HL-60/S4 treated with retinoic acid at 250 ng/mL for 4 days and 3 days (cell line): ENCODE results near the gene CSMD2.

Source experiments
- in situ Hi-C: fragments of 300-500 bp; cut with MboI; formaldehyde crosslinking; loops from 2 replicates; pipeline ENCODE4 v1.7.0; 2022; ENCODE audit warnings: low sequenced_read_pairs

The CSMD2 gene

DNA sequence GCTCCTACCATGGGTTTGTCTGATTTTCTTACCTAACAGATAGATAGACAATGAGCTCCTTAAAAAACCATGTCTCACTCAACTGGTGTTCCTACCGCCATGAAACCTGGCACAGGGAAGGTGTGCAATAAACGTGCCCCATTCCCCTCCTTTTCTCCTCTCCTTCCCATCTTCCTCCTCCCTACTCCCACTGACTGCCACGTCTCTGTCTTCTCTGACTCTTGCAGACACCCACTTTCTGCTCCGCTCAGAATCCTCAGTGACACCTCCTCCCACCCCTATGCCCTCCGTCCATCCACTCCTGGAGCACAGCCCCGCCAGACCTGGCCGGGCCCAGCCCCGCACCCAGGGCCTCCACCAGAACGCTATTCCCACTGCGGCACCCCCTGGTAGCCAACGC is 248.2 kb downstream of the CSMD2 start:
- in situ Hi-C loops = no loop called here

DNA sequence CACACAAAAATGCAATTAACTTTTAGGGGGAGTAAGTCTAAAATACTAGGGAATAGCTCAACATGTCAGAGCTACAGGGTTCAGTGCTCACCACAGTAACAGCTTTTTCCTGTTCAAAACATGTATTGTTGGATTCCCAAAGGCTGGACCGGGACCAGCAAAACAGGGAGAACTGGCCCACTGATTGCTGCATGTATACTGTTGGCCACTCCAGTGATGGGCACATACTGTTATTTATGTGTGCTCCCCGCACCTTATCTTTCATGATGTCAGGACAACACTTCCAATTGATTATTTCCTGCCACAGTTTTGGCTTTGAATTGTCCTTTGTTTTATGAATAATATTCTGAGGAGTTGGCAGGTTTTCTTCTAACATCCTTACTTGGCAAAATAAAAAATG is 250.5 kb downstream of the CSMD2 start:
- in situ Hi-C loops = no loop called here

DNA sequence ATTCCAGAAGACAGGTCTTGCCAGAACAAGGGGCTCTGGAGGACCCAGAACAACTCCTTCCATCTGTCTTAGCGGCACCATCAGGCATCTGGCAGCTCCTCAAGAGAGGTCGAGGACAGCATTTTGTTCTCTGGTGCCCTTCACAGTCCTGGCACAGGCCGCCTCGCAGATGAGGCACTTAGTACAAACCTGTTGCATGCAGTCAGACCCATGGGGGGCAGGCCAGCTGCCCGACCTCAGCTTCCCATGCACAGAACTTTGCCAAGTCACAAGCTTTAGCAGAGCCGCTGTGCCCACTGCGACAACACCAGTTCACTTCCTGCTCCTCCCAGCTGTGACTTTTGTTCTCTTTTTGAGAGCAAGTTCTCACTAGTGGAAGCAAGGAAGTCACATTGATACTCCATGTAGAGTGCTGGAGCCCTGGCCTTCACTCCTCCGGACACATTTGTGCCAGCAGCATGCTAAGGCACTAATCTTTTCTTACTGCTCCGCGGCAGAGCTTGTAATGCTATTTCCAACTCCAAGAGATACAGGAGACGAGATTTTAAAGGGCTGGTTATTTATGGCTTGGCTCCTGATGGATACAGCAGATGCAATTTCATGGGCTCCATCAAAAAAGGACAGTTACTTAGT is 256.6 kb downstream of the CSMD2 start:
- in situ Hi-C loops = no loop called here

DNA sequence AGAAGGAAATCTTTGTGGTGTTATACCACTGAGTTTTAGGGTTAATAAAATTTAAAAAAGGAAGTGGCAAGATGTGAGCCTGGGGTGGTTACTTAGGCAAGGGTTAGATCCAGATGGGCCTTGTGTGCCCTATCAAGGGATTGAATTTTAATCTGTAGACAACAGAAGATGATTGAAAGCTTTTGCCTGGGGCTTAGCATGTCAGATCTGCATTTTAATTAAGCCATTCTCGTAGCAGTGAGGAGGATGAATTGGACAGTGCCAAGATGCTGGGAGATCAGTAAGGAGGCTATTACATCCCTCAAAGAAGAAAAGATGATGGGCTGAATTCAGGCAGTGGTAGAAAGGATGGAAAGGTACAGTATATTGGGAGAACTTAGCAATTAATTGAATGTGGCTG is 258.9 kb downstream of the CSMD2 start:
- in situ Hi-C loops = no loop called here

DNA sequence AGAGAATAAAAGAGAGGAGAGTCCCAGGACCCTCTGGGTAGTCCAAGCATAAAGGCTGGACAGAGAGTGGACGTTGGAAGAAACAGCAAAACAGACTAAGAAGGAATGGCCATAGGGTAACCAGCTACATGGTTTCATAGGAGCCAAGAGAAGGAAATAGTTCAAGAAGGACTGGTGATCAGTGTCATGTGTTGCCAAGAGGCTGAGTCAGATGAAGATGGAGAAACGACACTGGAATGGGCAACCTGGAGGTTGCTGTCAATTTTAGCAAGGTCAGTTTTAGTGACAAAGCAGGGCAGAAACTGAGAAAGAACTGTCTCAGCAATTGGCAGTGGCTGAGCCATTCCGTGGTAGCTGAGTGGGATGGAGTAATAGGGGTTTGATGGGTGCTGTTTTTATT is 259.8 kb downstream of the CSMD2 start:
- in situ Hi-C loops = no loop called here

DNA sequence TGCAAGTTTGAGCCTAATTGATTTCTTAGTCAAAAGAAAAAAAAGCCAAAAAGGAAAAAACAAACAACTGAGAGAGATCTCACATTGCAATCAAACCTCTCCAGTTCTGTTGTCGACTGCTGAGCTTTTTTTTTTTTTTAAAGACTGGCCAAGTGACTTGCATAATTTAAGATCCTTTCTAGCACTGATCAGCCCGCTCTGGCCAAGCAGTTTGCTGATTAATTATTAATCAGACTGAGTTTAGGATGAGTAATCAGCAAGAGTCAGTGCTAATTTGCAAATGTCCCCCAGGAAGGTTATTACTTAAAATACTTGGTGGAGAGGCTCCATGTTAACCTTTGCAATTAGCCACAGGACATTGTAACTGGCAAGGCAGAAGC is 261.8 kb downstream of the CSMD2 start:
- in situ Hi-C loops = no loop called here

DNA sequence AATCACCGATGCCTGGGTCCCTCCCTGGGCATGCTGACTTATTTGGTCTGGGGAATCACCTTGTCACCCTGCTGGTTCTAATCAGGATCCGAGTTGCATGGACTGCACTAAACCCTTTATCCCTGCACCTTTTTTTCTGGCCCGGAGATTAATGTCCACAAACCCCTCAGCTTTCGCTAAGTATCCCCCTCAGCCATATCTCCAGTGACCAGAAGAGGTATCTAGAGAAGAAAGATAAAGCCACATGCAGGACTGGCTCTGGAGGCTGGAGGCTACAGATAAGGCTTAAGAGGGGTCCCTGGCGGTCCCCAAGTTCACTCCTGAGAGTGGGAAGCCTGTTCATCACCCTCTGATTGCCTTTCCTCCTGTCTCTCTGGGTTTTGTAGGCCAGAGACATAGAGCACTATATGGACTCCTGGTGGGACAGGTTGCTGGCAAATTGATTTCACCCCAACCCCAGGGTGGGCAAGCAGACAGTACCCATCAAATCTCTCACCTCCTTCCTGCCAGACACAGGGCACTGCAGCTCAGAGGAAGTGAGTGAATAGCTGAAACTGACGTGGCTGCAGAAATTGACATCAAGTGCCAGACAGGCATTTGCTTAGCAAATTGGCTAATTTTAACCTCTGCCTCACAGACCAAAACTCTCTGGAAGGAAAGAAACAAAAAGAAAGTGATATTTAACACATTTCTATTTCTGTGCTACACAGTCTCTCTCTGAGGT is 262.4 kb downstream of the CSMD2 start:
- in situ Hi-C loops = no loop called here

DNA sequence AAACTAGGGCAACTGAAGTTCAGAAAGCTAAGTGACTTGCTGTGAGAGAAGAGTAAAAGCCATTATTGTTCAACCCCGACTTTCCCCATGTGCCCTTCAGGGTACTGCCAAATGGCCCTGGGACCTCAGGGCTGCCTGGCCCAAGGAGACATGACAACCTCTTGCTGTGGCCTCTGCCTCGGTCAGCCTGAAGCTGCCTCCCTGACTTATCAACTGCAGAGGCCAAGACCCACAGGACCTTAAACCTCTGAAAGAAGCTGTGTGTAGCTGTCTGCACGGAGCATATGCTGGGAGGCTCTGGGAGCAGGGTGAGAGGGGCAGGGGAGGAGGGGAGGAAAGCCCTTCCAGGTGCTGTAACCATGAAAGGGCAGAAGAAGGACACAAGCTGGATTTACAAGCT is 265.3 kb downstream of the CSMD2 start:
- in situ Hi-C loops = no loop called here

DNA sequence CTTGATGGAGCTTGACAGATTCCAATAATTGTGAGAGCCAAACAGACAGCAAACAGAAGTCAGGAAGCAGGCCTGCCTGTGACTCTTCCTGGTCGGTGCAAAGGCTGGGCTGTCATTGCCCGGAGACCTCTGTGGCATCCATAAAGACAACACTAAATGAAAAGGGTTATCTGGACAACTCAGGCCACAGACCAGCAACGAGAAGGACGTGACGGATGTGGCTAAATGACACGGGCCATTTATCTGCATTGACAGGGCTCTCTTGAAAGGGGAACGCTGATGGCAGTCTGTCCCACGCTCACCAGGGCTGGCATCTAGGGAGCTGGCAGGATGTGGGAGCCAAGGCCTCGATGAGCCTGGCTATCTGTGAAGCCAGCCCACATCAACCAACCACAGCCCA is 266.1 kb downstream of the CSMD2 start:
- in situ Hi-C loops = no loop called here

DNA sequence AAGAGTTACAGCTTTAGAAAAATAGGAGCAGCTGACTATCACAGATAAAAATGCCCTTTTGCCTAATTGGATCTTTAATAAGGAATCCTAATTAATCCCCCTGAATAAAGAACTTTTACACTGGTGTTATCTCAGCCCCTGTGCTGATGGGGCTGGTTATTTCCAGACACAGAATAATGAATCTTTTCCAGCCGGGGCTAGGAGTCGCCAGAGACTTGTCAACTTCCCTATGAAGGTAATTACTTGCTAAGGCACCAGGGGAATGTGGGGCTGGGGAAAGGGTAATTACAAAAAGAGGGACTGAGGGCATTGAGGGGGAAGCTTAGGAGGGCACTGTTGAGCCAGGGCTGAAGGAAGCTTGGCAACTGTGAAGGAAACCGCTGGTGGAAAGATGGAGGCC is 266.6 kb downstream of the CSMD2 start:
- in situ Hi-C loops = no loop called here

DNA sequence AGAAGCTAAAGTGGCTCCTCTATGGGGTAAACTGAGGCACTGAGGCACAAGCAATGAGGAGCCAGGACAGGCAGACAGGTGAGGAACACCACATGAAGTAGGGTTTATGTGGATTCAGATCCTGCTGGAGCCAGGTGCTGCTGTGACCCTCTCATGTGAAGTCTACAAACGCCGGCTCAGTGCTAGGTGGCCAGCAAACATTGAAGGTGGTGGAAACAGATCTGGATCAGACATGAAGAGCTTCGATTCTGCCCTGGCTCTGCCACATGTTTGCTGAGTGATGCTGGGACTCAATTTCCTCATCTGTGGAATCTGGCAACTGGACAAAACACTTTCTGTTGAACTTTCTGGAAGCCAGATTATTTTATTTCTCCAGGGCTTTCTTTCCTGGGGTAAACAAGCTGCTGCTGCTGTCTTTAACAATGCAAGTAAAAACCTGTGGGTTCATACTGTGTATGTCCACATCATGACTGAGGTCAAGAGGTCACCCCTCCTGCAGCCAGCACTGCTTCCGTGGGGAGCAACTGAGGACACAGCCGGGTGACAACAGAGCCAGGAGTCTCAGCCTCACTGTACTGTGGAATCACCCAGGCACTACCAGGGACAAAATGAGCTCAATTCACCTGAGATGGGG is 267.8 kb downstream of the CSMD2 start:
- in situ Hi-C loops = no loop called here

DNA sequence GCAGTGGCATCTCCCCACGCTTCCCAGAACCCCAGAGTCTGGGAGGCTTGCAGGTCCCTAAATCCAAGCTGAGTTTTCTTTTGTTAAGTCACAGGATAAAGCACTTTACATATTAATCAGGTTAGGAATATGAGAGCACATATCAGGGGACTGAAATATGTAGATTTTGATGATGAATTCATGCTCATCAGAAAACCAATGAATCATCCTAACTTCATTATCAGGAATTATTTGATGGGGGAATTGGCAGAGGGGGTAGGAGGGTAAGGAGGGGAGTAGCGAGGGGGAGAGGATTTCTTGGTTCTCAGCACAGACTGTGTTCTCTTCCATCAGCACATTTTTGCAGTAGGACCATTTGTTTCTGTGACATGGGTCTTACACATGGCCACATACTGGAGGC is 269.1 kb downstream of the CSMD2 start:
- in situ Hi-C loops = no loop called here

DNA sequence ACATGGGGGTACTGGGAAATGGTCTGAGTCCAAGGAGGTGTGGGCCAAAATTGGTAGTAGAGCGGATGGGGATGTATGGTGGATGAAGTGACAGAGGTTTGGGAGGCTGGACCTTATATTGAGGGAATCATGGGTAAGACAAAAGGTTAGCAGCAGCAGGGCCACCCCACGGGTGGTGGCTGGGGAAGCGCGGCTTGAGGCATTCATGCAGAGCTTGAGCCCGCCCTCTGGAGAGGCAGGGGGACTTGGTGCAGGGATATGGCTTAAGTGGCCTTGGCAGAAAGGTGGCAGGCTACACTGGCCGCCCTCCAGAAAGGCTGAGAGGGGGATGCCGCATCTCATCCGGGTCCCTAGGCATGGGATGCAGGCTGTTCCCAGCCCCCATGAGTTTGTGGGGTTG is 269.6 kb downstream of the CSMD2 start:
- in situ Hi-C loops = no loop called here

DNA sequence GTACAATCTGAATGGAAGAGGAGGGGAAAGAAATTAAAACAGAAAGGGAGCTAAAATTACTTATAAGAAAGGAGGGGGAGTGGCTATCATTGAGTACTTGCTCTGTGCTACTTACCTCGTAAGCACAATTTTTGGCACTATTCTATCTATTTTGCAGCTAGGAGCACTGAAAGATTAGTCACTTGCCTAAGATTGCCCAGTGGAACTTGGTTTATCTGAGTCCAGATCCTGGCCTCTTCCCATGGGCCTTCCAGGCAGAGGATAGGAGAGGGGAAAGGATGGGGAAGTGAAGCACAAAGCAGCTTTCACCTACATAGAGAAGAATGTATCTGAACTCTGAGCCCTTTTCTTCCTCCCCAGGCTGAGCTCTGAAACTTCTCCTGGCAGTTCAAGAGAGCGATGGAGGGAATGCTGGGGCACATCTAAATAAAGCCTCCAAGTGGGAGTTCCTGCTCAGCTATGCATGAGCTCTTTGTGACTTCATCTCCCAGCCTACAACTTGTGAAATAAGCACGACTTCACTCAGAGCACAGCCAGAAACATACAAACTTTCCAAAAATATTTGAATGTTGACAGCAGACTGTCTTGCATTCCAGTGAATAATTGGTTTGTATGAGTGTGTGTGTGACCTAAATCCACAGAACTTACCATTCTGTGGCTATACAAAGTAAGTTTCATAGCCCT is 271.7 kb downstream of the CSMD2 start:
- in situ Hi-C loops = no loop called here

DNA sequence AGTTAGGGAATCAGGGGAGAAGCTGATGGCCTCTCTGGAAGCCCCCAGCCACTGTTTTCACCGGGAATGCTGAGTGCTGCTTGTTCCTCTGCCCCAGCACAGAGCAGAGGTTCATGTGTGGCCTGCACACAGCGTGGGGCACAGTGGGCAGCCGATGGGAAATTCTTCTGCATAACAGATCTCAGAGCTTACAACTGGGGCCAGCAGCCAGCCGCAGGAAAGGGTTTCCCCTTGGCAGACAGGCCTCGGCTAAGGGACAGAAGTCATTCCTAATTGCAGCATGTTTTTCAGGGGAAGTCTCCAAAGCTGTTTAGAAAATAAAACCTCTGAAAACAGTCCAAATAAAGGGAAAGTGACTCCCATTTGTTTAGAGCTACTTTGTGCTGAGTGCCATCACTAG is 278.5 kb downstream of the CSMD2 start:
- in situ Hi-C loops = no loop called here

DNA sequence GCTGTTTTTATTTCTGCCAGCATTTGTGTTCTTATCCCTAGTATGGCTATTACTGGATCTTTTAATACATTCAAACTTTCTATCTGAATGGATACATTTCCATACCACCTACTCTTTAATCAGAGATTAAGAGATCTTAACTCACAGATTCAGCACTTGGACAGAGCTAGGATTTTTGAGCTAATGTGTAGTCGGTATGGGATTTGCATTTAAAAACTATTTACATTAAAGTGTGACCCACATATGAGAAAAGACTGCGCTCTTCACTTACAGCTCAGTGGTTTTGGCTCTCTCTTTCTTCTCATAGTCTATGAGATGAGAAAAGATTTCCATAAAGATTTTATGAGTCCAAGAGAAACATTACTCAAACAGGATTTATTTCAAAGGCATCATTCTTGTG is 284.7 kb downstream of the CSMD2 start:
- in situ Hi-C loops = no loop called here

DNA sequence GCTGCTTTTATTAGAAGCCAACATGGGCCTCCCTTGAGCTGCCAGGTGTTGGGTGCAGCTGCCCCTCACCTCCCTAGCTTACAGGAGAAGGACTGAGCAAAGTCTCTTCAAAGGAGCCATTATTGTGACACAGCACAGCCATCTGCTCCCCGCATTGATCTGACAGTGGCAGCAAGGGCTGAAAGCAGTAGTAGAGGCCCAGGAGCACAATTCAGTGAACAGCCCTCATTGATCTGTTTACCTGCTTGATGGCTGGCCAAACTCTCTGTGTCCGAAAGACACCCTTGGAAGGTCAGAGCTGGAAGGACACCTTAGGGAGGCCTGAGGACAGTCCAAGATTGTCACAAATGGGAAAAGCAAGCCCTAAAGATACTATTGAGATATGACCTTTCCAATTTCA is 286.6 kb downstream of the CSMD2 start:
- in situ Hi-C loops = no loop called here

DNA sequence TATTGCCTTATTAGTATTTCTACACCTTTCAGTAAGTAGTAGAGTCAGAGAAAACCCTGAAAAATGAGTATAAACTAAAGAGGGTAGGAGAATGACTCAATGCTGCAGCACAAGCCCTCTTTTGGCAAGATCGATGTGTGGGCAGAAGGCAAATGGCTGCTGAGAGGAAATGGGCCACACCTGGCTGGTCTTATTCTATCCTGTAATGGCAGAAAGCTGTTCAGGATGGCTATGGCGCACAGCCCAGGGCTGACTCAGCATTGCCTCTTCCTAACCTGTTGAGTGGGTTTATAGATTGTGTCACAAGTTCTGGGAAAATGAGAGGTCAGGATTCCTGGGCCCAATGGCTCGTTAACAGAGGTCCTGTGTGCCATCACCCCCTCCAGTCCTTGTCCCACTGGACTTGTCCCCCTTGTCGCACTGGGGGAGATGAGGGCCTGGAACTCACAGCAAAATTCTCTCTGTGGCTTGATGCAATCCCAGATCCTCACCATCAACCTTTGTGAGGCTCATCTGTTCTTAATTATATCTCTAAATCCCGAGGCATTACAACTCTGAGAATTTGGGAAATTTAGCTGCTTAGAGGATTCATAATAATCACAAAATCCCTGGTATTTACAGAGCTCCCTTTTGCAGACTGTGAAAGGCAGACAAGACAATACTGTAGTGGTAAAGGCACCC is 287.9 kb downstream of the CSMD2 start:
- in situ Hi-C loops = no loop called here

DNA sequence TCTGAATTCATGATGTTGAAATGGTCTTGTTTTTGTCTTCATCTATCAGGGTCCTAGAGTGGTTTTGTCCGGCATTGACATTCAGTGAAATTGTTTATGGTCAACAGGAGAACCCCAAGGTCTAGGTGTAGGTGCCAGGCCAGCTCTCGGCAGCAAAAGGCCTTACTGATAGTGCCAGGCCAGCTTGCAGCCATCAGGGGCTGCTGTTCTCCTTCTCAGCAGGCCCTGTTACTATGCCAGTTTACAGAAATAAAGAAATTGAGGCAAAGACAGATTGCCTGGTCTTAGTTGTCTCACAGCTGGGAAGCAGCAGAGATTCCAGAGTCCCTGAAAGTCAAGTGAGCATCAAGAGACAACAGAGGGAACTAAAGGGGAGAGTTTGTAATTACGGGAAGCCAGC is 289.2 kb downstream of the CSMD2 start:
- in situ Hi-C loops = no loop called here

DNA sequence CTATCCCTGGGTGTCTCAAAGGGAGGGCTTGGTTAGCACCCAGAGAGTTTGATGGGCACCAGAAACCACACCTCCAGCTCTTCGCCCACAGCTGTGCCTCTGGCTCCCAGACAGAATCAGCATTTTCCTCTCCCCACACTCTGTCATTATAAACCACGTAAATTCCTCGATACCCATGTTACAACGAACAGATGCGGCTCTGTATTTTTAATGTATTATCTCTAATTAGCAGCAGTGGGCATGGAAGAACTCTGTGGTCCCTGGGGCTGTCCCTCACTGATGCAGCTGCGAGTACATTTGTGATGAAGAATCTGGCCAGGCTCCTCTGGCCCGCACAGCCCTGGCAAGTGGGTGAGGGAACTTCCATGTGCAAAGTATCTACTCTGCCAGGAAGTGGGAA is 290.4 kb downstream of the CSMD2 start:
- in situ Hi-C loops = no loop called here

DNA sequence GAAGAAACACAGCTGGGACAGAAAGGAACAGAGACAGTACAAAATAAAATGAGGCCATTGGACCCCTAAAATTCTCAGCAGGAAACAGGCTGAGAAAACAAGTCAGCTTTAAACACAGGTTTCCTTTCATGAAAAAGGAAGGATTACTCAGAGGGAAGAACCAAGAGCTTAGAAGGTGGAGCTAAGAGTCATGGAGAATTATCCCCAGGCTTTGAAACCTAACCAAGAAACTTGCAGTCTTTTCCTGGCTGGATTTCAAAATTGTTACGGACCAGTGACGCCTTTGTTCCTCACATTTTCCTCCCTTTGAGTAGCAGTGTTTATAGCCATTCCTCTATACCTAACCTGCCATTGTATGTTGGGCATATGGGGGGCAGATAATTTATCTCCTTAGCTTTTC is 292.3 kb downstream of the CSMD2 start:
- in situ Hi-C loops = no loop called here
